NK-92 treated with Interleukin-12 subunit alpha and Interleukin-12 subunit beta, amount 100 ng/mL, for 24 hours (cell line): ENCODE results near the gene PLP2.
"Not testable (repeated sequence)": the region's sequence is repeated elsewhere in the genome, so short reads cannot be mapped to it uniquely, and the experiment has no call there.

Source experiments
- DNase-seq: peaks from one replicate; lab custom pipeline; 2025; lab: John Stamatoyannopoulos, UW

PLP2 gene

DNA sequence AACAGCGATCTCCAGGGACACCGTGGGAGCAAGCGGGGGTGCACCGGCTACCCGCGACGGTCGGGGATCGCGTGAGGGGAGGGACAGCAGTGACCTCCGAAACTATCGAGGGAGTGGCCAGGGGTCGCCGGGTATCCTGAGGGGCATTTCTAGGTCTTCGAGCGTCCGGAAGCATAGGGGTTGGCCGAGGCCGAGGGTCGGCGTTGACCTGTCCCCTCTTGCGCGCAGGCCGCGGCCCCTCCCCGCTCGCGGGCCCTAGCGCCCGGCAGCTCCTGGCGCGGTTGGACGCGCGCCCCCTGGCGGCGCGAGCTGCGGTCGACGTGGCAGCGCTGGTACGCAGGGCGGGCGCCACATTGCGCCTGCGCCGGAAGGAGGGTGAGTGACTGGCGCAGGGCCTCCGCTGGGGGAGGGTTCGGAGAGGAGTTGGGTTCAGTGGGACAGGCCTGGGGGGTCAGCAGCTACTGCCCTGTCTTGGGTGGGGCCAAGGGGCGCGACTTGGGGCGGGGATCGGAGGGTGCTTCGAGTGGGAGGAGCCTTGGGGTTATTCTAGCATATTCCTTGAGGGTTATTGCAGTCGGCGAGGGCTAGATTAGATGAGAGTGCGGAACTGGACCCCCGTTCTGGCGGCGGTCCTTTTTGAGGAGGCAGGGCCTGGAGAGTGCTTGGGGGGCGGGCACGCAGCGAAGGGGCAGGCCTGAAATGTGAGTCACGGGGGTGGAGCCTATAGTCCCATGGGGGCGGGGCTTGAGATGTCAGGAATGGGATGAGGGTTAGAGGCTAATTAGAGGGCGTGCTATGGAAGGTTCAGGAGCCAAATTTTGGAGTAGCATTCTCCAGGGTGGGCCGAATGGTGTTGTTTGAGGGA, 7.9 kb upstream of the PLP2 start:
- peak; percentile 68 for DNase-seq

- no peak for DNase-seq
Measured at GRCh38 chrX:49164589-49165360, 6.9 kb upstream of the PLP2 start.

DNA sequence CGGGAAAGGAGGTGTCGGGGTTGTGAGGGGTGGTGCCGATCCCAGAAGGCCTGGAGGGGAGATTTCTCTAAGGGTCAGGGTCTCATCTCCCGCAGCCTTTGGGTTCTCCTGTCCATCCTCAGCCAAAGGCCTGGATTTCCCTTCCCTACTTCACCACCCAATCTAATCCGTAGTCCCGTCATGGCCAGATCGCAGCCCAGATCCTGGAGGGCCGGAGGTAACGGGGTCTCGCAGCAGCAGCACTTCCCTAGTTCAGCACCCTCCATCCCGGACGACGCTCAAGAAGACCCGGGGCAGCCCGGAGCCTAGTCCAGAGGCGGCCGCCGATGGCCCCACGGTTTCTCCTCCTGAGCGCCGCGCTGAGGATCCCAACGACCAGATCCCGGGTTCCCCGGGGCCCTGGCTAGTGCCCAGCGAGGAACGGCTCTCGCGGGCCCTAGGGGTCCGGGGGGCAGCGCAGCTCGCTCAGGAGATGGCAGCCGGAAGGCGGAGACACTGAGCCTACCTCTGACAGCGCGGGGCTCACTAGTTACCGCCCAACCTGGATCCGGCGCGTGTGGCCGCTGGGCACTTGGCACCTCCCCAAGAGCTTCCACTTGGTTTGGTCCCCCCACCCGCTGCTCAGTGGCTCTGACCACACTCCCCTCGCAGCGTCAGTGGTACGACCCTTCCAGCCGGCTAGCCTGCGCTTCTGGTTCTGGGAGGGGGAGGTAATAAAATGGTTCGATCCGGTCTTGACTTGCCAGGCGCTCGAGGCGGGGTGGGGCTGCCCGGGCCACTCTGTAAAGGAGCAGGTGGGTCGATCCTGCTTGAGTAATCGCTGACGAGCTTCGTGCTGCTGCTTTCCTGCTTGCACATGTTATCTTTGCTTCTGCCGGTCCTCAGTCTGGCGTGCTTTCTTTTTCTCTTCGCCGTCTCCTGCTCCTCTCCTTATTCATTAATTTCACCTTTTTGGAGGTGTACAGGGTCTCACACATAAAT, 5.5 kb upstream of the PLP2 start:
- no peak for DNase-seq

- peak; percentile 28 for DNase-seq
Measured at GRCh38 chrX:49166914-49167739, 4.6 kb upstream of the PLP2 start.

- no peak for DNase-seq
Measured at GRCh38 chrX:49167740-49168108, 4.0 kb upstream of the PLP2 start.

DNA sequence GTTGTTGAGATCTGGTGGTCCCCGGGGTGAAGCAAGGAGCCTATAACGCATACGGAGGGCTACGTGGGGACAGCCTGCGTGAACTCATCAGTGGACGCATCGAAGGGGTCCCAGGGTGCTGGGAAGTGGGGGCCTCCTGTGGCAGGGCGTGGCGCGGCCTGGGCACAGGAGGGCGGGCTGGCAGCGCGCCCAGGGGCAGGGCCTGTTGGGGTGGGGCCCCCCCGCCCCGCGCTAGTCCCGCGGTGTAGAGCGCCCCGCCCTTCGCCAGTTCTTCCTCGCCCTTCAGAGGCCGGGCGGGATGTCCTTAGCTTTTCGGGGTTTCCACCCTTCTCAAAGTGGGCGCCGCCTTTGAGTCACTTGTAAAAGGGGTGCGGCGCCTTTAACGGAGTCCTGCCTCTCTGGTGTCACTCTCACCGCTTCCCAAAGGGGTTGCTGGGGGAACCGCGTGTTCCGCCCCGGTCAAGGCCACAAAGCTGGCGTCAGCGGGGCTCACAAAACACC, 632 bp downstream of the PLP2 start:
- DNase-seq: peak; percentile 76

GRCh38 chrX:49173544-49173943, 1.8 kb downstream of the PLP2 start:
- not testable (repeated sequence) for DNase-seq

DNA sequence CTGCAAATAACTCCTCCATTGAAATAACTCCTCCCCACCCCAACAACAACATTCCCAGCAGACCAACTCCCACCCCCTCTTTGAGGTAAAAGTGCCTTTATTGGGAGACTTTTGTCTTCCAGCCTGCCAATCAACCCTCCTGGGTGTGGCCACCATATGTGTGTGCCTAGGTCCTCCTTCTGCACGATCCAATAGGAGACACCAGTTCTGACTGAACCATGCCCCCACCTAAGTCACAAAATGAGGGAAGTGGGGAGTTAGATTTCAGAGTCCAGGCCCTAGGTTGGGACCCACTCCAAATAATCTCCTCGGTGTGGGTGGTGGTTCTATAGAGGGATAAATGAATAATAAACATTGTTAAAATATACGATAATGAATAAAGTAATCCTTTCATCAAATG, 3.0 kb downstream of the PLP2 start:
- no peak for DNase-seq

GRCh38 chrX:49175435-49176274, 4.0 kb downstream of the PLP2 start:
- DNase-seq: no peak

- no peak for DNase-seq
Measured at GRCh38 chrX:49176421-49177326, 5.0 kb downstream of the PLP2 start.

- DNase-seq: no peak
Measured at GRCh38 chrX:49177338-49177833, 5.7 kb downstream of the PLP2 start.

GRCh38 chrX:49177873-49178480, 6.3 kb downstream of the PLP2 start:
- no peak for DNase-seq

GRCh38 chrX:49178537-49178936, 6.8 kb downstream of the PLP2 start:
- DNase-seq: no peak

DNA sequence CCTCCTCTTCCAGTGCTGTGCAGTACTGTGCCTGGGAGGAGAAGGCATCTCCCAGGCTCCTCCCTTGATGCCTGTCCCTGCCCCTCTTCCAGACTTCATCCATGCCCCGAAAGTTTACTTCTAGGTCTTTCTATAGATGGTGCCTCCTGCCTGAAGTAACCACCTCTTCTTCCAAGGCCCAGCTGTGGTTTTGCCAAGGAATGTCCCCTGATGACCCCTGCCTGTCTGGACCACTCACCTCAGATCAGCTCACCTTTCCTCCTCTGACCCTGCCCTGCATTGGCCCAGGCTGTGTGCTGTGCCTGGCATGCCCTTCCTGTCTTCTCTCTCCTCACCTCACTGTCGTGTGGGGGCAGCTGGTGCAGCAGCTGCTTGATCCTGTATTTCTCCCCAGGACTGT, 7.7 kb downstream of the PLP2 start:
- no peak for DNase-seq

DNA sequence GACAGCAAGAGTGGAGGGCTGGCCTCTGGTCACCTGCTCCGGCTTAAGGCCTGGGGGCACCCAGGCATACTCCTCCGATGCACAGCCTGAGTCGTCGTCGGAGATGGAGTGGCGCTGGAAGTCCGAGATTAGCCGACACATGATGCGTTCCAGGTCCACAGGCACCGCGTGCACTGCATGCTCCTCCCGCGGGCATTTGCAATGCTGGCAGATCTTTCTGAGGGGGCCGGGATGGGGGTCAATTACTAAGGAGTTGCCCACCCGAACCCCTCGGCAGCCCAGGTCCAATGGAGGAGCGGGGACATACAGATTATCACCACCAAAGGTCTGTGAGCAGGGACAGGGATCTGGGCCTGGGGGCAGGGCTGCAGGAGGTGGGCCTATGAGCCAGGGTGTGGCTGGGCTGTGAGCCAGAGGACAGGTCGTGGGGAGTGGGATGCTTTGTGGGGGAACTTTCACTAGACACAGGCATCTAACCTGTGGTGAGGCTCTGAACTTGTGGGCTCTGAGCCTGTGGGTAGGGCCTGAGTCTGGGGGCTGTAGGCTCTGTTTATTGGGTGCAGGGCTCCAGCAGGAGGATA, 12.1 kb downstream of the PLP2 start:
- DNase-seq: no peak

DNA sequence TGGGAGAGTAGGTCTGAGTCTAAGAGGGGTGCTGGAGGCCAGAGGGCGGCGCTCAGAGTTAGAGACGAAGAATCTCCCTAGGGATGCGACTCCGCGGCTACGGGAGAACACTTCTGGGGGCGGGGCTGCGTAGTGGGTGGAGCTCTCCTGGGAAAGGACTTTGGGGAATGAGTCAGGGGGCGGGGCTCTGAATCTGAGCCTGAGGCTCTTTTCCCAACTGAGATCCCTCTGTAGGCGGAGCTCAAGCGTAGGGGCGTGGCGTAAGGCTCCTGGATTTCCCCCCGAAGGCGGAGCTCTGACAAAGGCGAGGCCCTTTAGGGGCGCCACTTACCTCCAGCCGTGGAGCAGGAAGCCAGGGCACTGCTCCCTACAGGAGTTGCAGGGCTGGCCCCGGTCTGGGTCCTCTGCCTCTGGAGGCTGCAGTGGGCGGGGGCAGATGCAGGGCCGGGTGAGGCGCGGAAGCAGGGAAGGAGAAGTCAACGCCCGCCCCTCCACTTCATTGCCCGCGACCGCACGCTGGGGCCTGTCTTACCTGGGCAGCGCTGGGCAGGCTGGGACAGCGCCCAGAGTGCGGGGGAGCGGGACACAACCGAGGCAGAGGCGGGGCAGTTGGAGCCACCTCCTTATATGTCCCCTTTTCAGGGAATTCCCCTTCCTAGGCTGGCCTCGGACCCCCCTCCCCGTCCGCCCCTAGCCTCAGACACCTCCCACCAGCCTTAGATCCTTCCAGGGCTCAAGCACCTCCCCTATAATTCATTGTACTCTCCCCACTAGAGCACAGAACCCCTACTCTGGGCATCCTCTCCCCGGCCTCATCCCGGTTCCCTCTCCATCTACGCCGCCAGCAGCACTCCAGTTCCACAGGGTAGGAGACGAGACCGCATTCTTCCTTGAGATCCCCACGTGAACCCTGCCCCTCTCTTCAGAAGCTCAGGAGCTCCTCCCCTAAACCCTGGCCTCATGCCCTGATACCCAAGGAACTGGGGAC, 12.9 kb downstream of the PLP2 start:
- no peak for DNase-seq
